Subcutaneous abdominal adipose tissue (tissue), 5 donors: Measurements from ENCODE around the gene TMEM161A.
"Not testable (repeated sequence)": the region's sequence is repeated elsewhere in the genome, so short reads cannot be mapped to it uniquely, and the experiment has no call there.

ENCODE experiments used
- H3K27ac ChIP-seq: one replicate; pipeline ENCODE4 v1.7.0; 2013; ENCODE audit warnings: low read depth, mild to moderate bottlenecking, inconsistent platforms, low read length, moderate library complexity
- H3K27me3 ChIP-seq, 5 donors: one replicate each; pipeline ENCODE4 v1.7.0; 2013; ENCODE audit warnings: low read length in 5 of 5, inconsistent platforms in 1 of 5; ENCODE audit not compliant: control insufficient read depth in 5 of 5, insufficient read depth in 4 of 5
- H3K36me3 ChIP-seq, 5 donors: one replicate each; pipeline ENCODE4 v1.7.0; 2013; ENCODE audit warnings: low read length in 5 of 5; ENCODE audit not compliant: control insufficient read depth in 5 of 5, insufficient read depth in 5 of 5
- H3K4me1 ChIP-seq, 5 donors: one replicate each; pipeline ENCODE4 v1.7.0; 2013; ENCODE audit warnings: low read length in 5 of 5, mild to moderate bottlenecking in 3 of 5, moderate library complexity in 1 of 5; ENCODE audit not compliant: control insufficient read depth in 5 of 5, insufficient read depth in 5 of 5
- H3K4me3 ChIP-seq, 5 donors: one replicate each; pipeline ENCODE4 v1.7.0; 2013; ENCODE audit warnings: low read length in 5 of 5, low read depth in 1 of 5
- H3K9ac ChIP-seq, 5 donors: one replicate each; pipeline ENCODE4 v1.7.0; 2013; ENCODE audit warnings: low read length in 5 of 5, mild to moderate bottlenecking in 4 of 5, moderate library complexity in 3 of 5
- H3K9me3 ChIP-seq, 5 donors: one replicate each; pipeline ENCODE4 v1.7.0; 2013; ENCODE audit warnings: low read length in 5 of 5; ENCODE audit not compliant: control insufficient read depth in 5 of 5
- donor health status: healthy.
- donor health status: healthy.
- donor health status: healthy.
- donor health status: healthy.
- donor health status: healthy.

The TMEM161A gene

DNA sequence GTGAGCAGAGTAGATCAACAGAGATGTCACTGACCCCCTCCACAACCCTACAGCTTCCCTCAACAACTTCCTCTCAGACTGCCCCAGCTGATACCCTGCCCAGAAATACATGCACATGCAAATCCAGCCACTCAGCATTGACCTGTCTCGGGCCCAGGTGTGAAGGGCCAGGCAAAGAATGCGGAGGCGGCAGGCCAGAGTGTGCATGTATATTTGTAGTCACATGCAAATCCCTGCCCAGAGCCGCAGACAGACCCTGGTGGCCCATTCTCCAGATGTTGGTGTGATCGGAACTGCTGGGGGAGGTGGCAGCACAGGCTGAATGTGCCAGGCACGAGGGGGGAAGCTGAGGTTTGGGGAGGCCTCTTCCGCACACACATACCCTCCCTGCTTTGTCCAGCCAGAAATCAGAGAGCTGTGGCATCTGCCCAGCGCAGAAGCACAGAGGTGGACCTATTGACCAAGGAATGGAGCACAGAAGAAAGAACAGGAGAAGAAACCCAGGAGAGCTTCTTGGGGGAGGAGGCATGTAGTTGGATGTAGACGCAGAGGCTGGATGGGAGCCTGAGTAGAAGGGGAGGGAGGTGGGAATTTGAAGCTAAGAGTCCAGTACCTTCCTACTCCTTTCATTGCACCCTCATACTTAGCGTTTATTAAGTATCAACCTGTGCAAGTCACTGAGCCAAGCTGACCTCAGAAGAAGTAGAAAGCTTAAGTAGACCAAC lies 17.4 kb upstream of the TMEM161A start:
- Histone ChIP-seq H3K4me3 (no peak overlapping the region), H3K27ac (no peak overlapping the region), H3K36me3 (peaks cover 0 to 7% (median 2%) of the 10 kb centered on the region in 5 donors), H3K9me3 (peaks cover 0 to 4% (median 3%) of the 10 kb centered on the region in 5 donors), H3K27me3 (no peaks in the 10 kb centered on the region), H3K9ac (no peak overlapping the region), H3K4me1 (no peaks in the 10 kb centered on the region)

DNA sequence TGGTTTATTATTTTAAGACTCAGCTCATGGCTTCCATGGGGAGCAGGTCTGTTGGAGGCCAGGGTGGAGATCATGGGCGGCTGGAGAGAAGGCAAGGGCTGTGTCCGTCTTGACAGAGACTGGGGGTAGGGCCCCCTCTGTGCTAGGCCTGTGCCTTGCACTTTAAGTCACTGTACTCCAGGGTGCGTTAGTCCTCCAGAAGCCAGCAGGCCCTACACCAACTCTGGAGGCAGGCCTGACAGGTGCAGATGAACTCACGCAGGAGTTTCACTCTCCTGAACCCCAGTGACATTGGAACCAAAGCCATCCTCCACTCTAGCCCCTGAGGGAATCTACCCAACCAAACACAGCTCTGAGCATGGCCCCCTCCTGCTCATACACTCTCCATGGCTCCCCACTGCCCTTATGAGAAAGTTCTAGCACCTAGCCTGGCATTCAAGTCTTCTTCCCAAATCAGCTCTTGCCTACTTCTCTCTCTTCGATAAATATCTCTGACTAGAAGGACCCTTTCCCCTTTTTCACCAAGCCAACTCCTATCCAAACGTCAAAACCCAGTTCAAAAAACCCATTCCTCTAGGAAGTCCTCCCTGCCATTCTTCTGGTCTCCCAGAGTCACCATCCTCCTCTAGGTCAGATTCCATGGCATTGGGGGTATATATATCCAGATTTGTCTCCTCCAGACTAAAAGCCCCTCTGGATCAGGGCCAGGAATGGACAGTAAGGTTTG lies 16.7 kb upstream of the TMEM161A start:
- H3K4me1 ChIP-seq: no peaks in the 10 kb centered on the region
- H3K9me3 ChIP-seq: peaks cover 0 to 4% (median 3%) of the 10 kb centered on the region in 5 donors
- no peak overlapping the region for H3K27ac ChIP-seq
- no peaks in the 10 kb centered on the region for H3K27me3 ChIP-seq
- no peak overlapping the region for H3K4me3 ChIP-seq
- H3K9ac ChIP-seq: no peak overlapping the region
- peaks cover 0 to 7% (median 2%) of the 10 kb centered on the region in 5 donors for H3K36me3 ChIP-seq

DNA sequence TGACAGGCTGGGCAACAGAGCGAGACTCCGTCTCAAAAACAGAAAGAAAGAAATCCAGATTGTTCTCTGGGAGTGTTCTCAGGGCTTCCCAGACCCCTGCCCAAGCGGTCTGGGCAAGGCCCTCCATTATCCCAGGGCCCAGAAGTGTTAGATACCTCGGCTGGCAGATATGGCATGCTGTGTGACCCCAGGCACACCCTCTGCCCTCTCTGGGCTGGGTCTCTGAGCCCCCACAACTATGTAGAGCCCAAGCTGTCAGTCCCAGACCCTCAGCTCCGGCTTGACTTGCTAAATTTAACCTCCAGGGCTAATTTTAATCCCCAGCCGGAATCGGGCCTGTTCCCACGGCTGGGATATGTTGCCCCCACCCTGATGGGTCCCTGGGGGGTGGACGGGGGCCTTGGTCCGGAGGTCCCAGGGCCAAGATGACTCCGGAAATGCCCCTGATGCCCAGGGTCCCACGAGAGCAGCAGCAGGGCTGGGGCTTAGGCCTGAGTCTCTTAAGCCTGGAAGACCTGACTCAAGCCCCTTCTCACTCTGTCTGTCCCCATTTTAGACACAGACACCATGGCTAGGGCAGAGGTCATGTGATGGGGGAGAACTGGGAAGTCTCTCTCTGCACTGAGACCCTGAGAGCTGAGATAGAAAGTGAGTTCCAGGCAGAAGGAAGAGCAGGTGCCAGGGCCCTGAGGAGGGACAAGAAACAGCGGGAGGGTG lies 14.5 kb upstream of the TMEM161A start:
- Histone ChIP-seq H3K27ac (no peak overlapping the region), H3K27me3 (no peaks in the 10 kb centered on the region), H3K9me3 (peaks cover 0 to 4% (median 3%) of the 10 kb centered on the region in 5 donors), H3K9ac (no peak overlapping the region), H3K4me3 (no peak overlapping the region), H3K36me3 (peaks cover 0 to 21% (median 13%) of the 10 kb centered on the region in 5 donors), H3K4me1 (no peaks in the 10 kb centered on the region)

DNA sequence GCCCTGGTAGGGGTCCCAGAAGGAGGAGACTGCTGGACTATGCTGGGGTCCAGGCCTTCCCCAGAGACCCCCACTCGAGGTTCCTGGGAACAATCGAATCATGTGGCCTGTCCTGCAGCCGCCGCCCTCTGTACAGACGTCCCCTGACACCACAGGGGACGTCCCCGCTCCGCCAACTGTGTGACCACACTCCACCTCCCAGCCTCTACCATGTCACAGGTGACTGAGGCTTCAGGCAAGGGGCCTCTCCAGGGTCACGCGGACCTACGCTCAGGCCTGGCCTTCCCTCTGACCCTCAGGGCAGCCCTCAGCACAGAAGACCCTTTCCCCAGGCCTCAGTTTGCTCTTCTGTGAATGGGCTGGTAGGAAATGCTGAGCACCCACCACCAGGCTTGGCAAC lies 13.1 kb upstream of the TMEM161A start:
- Histone ChIP-seq H3K27me3 (no peaks in the 10 kb centered on the region), H3K4me1 (no peaks in the 10 kb centered on the region), H3K9me3 (peaks cover 0 to 4% (median 3%) of the 10 kb centered on the region in 5 donors), H3K27ac (no peak overlapping the region), H3K36me3 (peaks cover 0 to 31% (median 25%) of the 10 kb centered on the region in 5 donors), H3K4me3 (no peak overlapping the region), H3K9ac (no peak overlapping the region)

DNA sequence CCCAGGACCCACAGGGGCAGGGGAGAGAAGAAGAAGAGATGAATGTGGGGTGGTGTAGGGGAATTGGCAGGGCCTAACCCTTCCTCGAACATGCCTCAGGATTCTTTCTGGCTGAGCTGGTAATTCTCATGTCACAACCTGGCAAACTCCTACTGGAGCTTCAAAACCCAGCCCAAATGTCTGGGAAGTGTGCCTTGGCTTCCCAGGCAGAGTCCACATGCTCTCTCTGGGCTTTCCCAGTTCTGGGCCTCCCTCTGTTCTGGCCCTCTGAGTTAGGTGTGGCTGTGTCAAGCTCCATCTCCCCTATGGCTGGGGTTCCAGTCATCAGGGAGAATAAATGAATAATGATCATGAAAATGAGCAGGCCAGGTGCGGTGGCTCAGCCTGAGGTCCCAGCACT lies 11.2 kb upstream of the TMEM161A start:
- no peaks in the 10 kb centered on the region for H3K9me3 ChIP-seq
- peaks cover 0 to 4% (median 2%) of the 10 kb centered on the region in 5 donors for H3K4me1 ChIP-seq
- peaks cover 0 to 28% (median 25%) of the 10 kb centered on the region in 5 donors for H3K36me3 ChIP-seq
- no peaks in the 10 kb centered on the region for H3K27me3 ChIP-seq
- H3K27ac ChIP-seq: no peak overlapping the region
- H3K4me3 ChIP-seq: no peak overlapping the region
- no peak overlapping the region for H3K9ac ChIP-seq

DNA sequence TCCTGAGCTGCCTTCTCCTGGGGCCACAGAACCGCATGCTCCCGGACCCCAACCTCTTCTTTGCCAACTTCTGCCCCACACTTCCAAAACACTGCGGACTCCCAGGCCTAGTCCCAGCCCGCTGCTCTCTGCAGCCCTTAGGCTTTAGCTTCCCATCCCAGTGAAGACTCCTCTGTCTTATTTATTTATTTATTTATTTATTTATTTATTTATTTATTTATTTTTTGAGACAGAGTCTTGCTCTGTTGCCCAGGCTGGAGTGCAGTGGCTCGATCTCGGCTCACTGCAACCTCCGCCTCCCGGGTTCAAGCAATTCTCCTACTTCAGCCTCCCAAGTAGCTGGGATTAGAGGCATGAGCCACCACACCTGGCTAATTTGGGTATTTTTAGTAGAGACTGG lies 10.2 kb upstream of the TMEM161A start:
- H3K9me3 ChIP-seq, H3K4me1 ChIP-seq, H3K27me3 ChIP-seq, H3K4me3 ChIP-seq, H3K9ac ChIP-seq, H3K27ac ChIP-seq: not testable (repeated sequence)
- peaks cover 0 to 28% (median 25%) of the 10 kb centered on the region in 5 donors for H3K36me3 ChIP-seq

DNA sequence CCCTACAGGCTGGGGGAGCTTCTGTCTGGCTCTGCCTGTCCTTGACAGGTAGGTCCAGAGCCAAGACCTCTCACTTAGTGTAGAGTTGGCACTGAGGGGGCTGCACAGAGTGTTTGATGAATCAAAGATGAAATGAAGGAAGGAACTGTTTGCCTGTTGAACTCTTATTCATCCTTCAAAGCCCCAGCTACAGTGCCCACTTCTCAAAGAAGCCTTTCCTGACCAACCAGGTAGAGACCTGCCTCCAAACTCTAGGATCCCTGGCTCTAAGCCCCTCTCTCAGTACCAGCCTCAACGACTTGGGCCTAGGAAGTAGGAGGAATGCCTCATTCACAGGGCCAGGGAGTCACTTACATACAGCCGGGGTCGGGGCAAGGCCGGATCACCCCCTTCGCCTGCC lies 9.1 kb upstream of the TMEM161A start:
- Histone ChIP-seq H3K4me1 (peaks cover 0 to 4% (median 2%) of the 10 kb centered on the region in 5 donors), H3K9me3 (no peaks in the 10 kb centered on the region), H3K9ac (no peak overlapping the region), H3K27ac (no peak overlapping the region), H3K36me3 (peaks cover 0 to 28% (median 25%) of the 10 kb centered on the region in 5 donors), H3K27me3 (no peaks in the 10 kb centered on the region), H3K4me3 (no peak overlapping the region)

DNA sequence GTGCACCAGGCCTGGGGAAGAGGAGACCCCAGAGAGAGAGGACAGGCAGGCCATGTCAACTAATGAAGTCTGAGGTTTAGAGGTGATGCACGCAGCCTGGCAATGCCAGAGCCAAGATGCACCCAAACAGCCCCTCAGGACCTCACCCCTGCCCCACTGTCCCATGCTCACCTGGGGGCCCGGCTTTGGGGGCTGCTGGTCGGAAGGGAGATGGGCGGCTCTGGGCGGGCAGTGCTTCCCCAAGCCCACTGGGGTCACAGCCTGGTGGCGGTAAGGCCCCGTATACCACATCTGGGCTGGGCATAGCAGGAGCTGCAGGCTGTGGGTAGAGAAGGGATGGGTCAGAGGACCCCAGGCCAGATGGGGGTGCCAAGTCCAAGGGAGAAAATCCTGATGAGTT lies 8.6 kb upstream of the TMEM161A start:
- peaks cover 0 to 28% (median 25%) of the 10 kb centered on the region in 5 donors for H3K36me3 ChIP-seq
- peaks cover 0 to 4% (median 2%) of the 10 kb centered on the region in 5 donors for H3K4me1 ChIP-seq
- H3K27me3 ChIP-seq: no peaks in the 10 kb centered on the region
- H3K4me3 ChIP-seq: no peak overlapping the region
- no peaks in the 10 kb centered on the region for H3K9me3 ChIP-seq
- no peak overlapping the region for H3K27ac ChIP-seq
- no peak overlapping the region for H3K9ac ChIP-seq

DNA sequence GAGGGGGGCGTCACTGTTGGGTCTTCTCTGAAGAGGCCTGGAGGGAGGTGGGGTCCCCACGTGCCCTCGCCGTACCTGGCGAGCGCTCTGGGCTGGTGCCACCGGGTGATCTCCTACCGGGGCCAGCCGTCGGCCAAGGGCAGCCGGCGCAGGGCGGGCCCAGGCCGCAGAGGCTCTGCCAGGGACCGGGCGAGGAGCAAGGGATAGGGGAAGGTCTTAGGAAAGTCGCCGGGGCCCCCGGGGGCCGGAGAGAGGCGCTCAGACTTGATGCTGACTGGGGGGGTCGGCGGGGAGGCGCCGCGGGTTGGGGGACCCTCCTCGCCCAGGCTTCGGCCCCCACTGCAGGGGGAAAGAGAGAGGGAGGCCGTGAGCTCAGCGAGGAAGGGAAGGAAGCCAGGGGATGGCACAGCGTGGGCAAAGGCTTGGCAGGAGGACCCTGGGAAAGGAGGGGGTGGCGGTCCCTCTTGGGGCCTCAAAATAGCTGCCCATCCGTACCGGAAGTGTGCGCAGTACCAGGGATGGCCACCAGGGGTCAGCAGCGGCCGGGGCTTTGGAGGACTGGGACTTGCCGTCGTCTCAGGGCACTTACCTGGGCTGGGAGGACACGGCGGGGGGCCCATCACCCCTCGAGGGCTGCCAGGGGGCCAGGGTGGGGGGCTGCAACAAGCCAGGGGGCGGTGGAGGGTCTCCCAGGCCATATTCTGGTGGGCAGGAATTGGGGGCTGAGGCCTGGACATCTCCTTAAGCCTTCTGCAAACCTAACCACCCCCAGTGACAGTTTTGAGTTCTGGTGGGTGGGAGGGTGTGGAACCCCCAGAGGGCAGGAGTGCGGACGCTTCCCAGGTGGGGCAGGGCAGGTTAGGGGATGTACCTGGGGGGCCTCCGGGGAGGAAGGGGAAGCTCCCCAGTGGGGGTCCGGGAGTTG lies 7.7 kb upstream of the TMEM161A start:
- Histone ChIP-seq H3K4me3 (no peak overlapping the region), H3K4me1 (peaks cover 0 to 4% (median 2%) of the 10 kb centered on the region in 5 donors), H3K27me3 (no peaks in the 10 kb centered on the region), H3K9me3 (no peaks in the 10 kb centered on the region), H3K9ac (no peak overlapping the region), H3K36me3 (peaks cover 0 to 28% (median 25%) of the 10 kb centered on the region in 5 donors), H3K27ac (no peak overlapping the region)
